GM15510 (cell line): ENCODE data around the gene CSNK2B.

Experiments
- POLR2A ChIP-seq: IDR thresholded peaks from 3 replicates; pipeline ENCODE4 v1.6.1; 2011; ENCODE audit warnings: borderline replicate concordance; ENCODE audit not compliant: insufficient read length; ENCODE audit errors: extremely low read depth

Gene CSNK2B

DNA sequence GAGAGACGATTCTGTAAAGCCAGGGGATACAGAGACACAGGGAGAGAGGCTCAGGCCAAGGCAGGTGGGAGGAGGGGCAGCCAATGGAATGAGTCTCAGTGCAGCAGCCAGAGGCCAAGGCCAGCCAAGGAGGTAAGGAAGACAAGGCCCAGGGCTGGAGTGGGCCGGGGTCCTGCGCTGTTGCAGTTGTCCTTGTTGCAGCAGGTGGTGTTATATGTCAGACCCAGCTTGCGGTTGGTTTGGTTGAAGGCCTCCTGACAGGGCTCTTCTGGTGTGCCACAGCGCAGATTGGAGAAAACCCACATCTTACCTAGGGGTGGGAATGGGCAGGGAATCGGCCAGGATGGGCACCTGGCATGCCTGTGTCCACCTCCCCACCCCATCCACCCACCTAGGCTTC, 53.1 kb downstream of the CSNK2B start:
- no peak for TF ChIP-seq POLR2A
